Ovary (tissue), 9 donors: ENCODE results near the gene NEK3. TPM values are rescaled to one million over a fixed set of nuclear protein-coding genes. Genes with fewer than 3 reads are reported as not detected.

Source experiments
- DNase-seq, 5 donors: peaks; one replicate each; pipeline ENCODE4 v3.0.0-alpha.2; 2019 to 2020
- H3K27ac ChIP-seq, 2 donors: fragments of 200-600 bp; one replicate each; pipeline versions ENCODE4 v1.5.1 to v1.8.0; 2019 to 2022
- H3K27me3 ChIP-seq: fragments of 200-600 bp; one replicate; pipeline ENCODE4 v1.8.0; 2022
- H3K36me3 ChIP-seq: fragments of 200-600 bp; sonication (generic); one replicate; pipeline ENCODE4 v1.5.1; 2019
- H3K4me1 ChIP-seq: one replicate; pipeline ENCODE4 v1.8.1; 2013; ENCODE audit warnings: mild to moderate bottlenecking, moderate library complexity; ENCODE audit not compliant: insufficient read depth
- H3K4me3 ChIP-seq: fragments of 200-600 bp; sonication (generic); one replicate; pipeline ENCODE4 v1.5.1; 2017
- H3K9me3 ChIP-seq, 2 donors: fragments of 200-600 bp in 1 of 2; sonication (generic) in 1 of 2; one replicate each; pipeline versions ENCODE4 v1.5.1 to v1.8.1; 2013 to 2019; ENCODE audit warnings: mild to moderate bottlenecking in 1 of 2, moderate library complexity in 1 of 2
- CTCF ChIP-seq, 3 donors: fragments of 450-650 bp in 2 of 3; fragments of 200-600 bp in 1 of 3; IDR thresholded peaks; one replicate each; pipeline versions ENCODE4 v1.5.1 to v1.8.0; 2016 to 2022; ENCODE audit warnings: antibody characterized with exemption in 3 of 3, mild to moderate bottlenecking in 1 of 3
- EP300 ChIP-seq: sonication (generic); formaldehyde crosslinking; IDR thresholded peaks from one replicate; pipeline ENCODE4 v1.6.1; 2017; ENCODE audit warnings: antibody characterized with exemption
- POLR2A ChIP-seq: fragments of 450-650 bp; IDR thresholded peaks from one replicate; pipeline ENCODE4 v1.6.1; 2017; ENCODE audit warnings: antibody characterized with exemption, mild to moderate bottlenecking, moderate library complexity
- WGBS, 3 donors: extraction: QIAGEN DNeasy Blood & Tissue Kit in 1 of 3; methylation state at CpG; one replicate each; pipeline versions ENCODE4 v1.1.5 to v1.1.7; 2013 to 2017; 5-methylcytosine and 5-hydroxymethylcytosine counted together
- intact Hi-C, 4 donors: fragments of 100-400 bp; cut with DNase I; formaldehyde crosslinking; loops; one replicate each; pipeline versions ENCODE4 v1.11.0 to v1.15.1; 2022 to 2023
- polyA plus RNA-seq, 2 donors: library from polyadenylated mRNA; stranded (reverse); fragments of 200-250 nt in 1 of 2; fragments of 350-450 nt in 1 of 2; fragmentation: Illumina TruSeq in 1 of 2; extraction: RNeasy Lipid Tissue Mini Kit (QIAGEN cat#74804) in 1 of 2; gene quantifications; one replicate each; pipeline ENCODE4 v1.2.3, GENCODE V29; 2013 to 2014
- total RNA-seq, 7 donors: library from RNA; depleted of rRNA in 2 of 7; stranded (reverse); fragments of >200 nt in 2 of 7; fragmentation: NEBNext Ultra II Directional in 3 of 7; extraction: Animal tissue kit (Norgen Biotek cat#: 25700) in 3 of 7; gene quantifications; one replicate each; pipeline versions ENCODE4 v1.1.0 to v1.2.4, GENCODE V29; 2016 to 2023
- donor health status: DM: no; HTN: no; CAD: no; lungs with moderate emphysema.
- donor health status: DM: no; HTN: no; CAD: no.
- donor health status: Bipolar disorder and iron deficiency.
- donor health status: DM: yes; HTN: yes; CAD: no.
- donor health status: DM: no; HTN: no; CAD: no.
- donor health status: DM: yes; HTN: yes; CAD: no.

NEK3 gene
- total and polyA plus RNA-seq, 9 donors = 7.1 to 17.4 (median 11.7) TPM

GRCh38 chr13:52137489-52137888, 21.9 kb downstream of the NEK3 start:
- Histone ChIP-seq H3K27ac (no peak overlapping the region), H3K36me3 (no peaks in the 10 kb centered on the region), H3K4me3 (no peak overlapping the region), H3K9me3 (no peaks in the 10 kb centered on the region), H3K27me3 (no peaks in the 10 kb centered on the region), H3K4me1 (no peaks in the 10 kb centered on the region)
- no peak for DNase-seq
- no peak for TF ChIP-seq EP300
- intact Hi-C loops = no loop called here
- 81 to 92% (median 87%) methylated on average over 3 of the region's 3 CpGs for WGBS, 3 donors

- intact Hi-C loops = no loop called here
- no peak for DNase-seq
- no peaks in the 10 kb centered on the region for H3K27me3 ChIP-seq
- no peaks in the 10 kb centered on the region for H3K36me3 ChIP-seq
- H3K4me1 ChIP-seq = no peaks in the 10 kb centered on the region
- H3K9me3 ChIP-seq = no peaks in the 10 kb centered on the region
- no peak overlapping the region for H3K27ac ChIP-seq
- H3K4me3 ChIP-seq = no peak overlapping the region
- TF ChIP-seq CTCF (IDR thresholded peaks at IDR 0.05) (no peak), EP300 (no peak), POLR2A (no peak)
Observed at GRCh38 chr13:52136763-52137162, 22.6 kb downstream of the NEK3 start.

- no peak for DNase-seq
- Histone ChIP-seq H3K9me3 (no peaks in the 10 kb centered on the region), H3K36me3 (no peaks in the 10 kb centered on the region), H3K4me3 (no peak overlapping the region), H3K27ac (no peak overlapping the region), H3K4me1 (no peaks in the 10 kb centered on the region), H3K27me3 (no peaks in the 10 kb centered on the region)
- TF ChIP-seq EP300 (no peak), CTCF (IDR thresholded peaks at IDR 0.05) (no peak), POLR2A (no peak)
- intact Hi-C loops = no loop called here
Observed at GRCh38 chr13:52130641-52131040, 28.8 kb downstream of the NEK3 start.

- Histone ChIP-seq H3K4me3 (peak within 1 kb of the TSS; percentile 61), H3K27me3 (no peaks in the 10 kb centered on the region), H3K36me3 (no peaks in the 10 kb centered on the region), H3K9me3 (no peaks in the 10 kb centered on the region), H3K27ac (no peak within 1 kb of the TSS), H3K4me1 (no peaks in the 10 kb centered on the region)
- TF ChIP-seq CTCF (IDR thresholded peaks at IDR 0.05) = peak; percentile 26 to 52 (median 46)
- TF ChIP-seq POLR2A = no peak
- peak; percentile 43 to 76 (median 53) for DNase-seq
- intact Hi-C loops = loop anchor here in 3 of 4 donors (10.0 kb wide), 2 partner anchors 124 to 314 kb away; no protein-coding TSS in a partner anchor
- WGBS, 3 donors = 7 to 18% (median 12%) methylated on average over 27 to 71 of the region's 71 CpGs
Observed at GRCh38 chr13:52128714-52129700, 30.4 kb downstream of the NEK3 start, which contains the start of gene NEK5. Gene NEK5, minus strand, starts transcription at chr13:52129073. Its CDS starts 1,591 bp downstream, at chr13:52127482.
